Right lobe of liver (tissue), 6 donors: ENCODE results near the gene WASF3. TPM values are rescaled to one million over a fixed set of nuclear protein-coding genes. Genes with fewer than 3 reads are reported as not detected.
A peak's percentile ranks its signal among the peaks of the same experiment; 100 is the strongest.

Experiments used
- ATAC-seq, 4 donors: fragments of 200-7000 bp; cut with Tn5 transposase; one replicate each; pipeline ENCODE4 v1.9.1; 2020; ENCODE audit warnings: mild to moderate bottlenecking in 4 of 4, moderate library complexity in 4 of 4
- DNase-seq, 3 donors: peaks; one replicate each; pipeline ENCODE4 v3.0.0-alpha.2; 2020
- H3K27ac ChIP-seq, 3 donors: fragments of 200-600 bp; one replicate each; pipeline ENCODE4 v1.8.0; 2022
- H3K27me3 ChIP-seq, 2 donors: fragments of 200-600 bp; one replicate each; pipeline ENCODE4 v1.8.0; 2022
- H3K36me3 ChIP-seq, 4 donors: fragments of 200-600 bp; sonication (generic) in 1 of 4; one replicate each; pipeline versions ENCODE4 v1.5.1 to v1.8.0; 2017 to 2022; ENCODE audit warnings: control low read depth in 1 of 4
- H3K4me1 ChIP-seq, 4 donors: fragments of 200-600 bp; sonication (generic) in 1 of 4; one replicate each; pipeline versions ENCODE4 v1.5.1 to v1.8.0; 2017 to 2022; ENCODE audit warnings: control low read depth in 1 of 4
- H3K4me3 ChIP-seq, 3 donors: fragments of 200-600 bp; one replicate each; pipeline ENCODE4 v1.8.0; 2022
- H3K9me3 ChIP-seq, 4 donors: fragments of 200-600 bp; sonication (generic) in 1 of 4; one replicate each; pipeline versions ENCODE4 v1.5.1 to v1.8.0; 2017 to 2022; ENCODE audit warnings: control low read depth in 1 of 4
- POLR2A ChIP-seq: fragments of 450-650 bp; IDR thresholded peaks from one replicate; pipeline ENCODE4 v1.6.1; 2017; ENCODE audit warnings: antibody characterized with exemption, mild to moderate bottlenecking
- WGBS: methylation state at CpG from one replicate; pipeline ENCODE4 v1.1.6; 2018; ENCODE audit warnings: low coverage, low lambda C conversion rate; ENCODE audit not compliant: insufficient coverage; ENCODE audit errors: missing lambda C conversion rate; 5-methylcytosine and 5-hydroxymethylcytosine counted together
- intact Hi-C, 2 donors: fragments of 100-400 bp; cut with DNase I; formaldehyde crosslinking; loops; one replicate each; pipeline versions ENCODE4 v1.11.2 to v1.14.1; 2022
- total RNA-seq, 6 experiments: library from RNA; depleted of rRNA in 2 of 6; stranded (reverse); fragments of >200 nt in 2 of 6; fragmentation: NEBNext Ultra II Directional in 3 of 6; extraction: Animal tissue kit (Norgen Biotek cat#: 25700) in 3 of 6; gene quantifications; one replicate each; pipeline versions ENCODE4 v1.1.0 to v1.2.4, GENCODE V29; 2016 to 2023
- TF ChIP-seq, protein P1 (sequence below), 4 donors: fragments of 200-600 bp in 3 of 4; fragments of 450-650 bp in 1 of 4; IDR thresholded peaks; one replicate each; pipeline versions ENCODE4 v1.5.1 to v1.8.0; 2016 to 2022; ENCODE audit warnings: antibody characterized with exemption in 4 of 4, mild to moderate bottlenecking in 2 of 4
- donor health status: DM: no; HTN: yes; CAD: no.
- donor health status: DM: no; HTN: no; CAD: no.
- donor health status: DM: no; HTN: no; CAD: no.
- donor health status: DM: no; HTN: yes; CAD: no.
- donor health status: DM: no; HTN: yes; CAD: no.

WASF3 gene
- total RNA-seq, 6 experiments from 2014 or later: 5.8 to 14.5 (median 8.3) TPM

- no peaks in the 10 kb centered on the region for H3K9me3 ChIP-seq
- no peaks in the 10 kb centered on the region for H3K27me3 ChIP-seq
- no peak overlapping the region for H3K4me3 ChIP-seq
- whole genome bisulfite sequencing: 44% methylated on average over 1 of the region's 5 CpGs
- no peaks in the 10 kb centered on the region for H3K36me3 ChIP-seq
- intact Hi-C loops: no loop called here
- H3K4me1 ChIP-seq: peaks cover 0 to 21% (median 8%) of the 10 kb centered on the region in 4 donors
- no peak overlapping the region for H3K27ac ChIP-seq
- ATAC-seq: no peak
- TF ChIP-seq, protein P1, sequence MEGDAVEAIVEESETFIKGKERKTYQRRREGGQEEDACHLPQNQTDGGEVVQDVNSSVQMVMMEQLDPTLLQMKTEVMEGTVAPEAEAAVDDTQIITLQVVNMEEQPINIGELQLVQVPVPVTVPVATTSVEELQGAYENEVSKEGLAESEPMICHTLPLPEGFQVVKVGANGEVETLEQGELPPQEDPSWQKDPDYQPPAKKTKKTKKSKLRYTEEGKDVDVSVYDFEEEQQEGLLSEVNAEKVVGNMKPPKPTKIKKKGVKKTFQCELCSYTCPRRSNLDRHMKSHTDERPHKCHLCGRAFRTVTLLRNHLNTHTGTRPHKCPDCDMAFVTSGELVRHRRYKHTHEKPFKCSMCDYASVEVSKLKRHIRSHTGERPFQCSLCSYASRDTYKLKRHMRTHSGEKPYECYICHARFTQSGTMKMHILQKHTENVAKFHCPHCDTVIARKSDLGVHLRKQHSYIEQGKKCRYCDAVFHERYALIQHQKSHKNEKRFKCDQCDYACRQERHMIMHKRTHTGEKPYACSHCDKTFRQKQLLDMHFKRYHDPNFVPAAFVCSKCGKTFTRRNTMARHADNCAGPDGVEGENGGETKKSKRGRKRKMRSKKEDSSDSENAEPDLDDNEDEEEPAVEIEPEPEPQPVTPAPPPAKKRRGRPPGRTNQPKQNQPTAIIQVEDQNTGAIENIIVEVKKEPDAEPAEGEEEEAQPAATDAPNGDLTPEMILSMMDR (IDR thresholded peaks at IDR 0.05): no peak
- TF ChIP-seq POLR2A: no peak
- no peak for DNase-seq
Observed at GRCh38 chr13:26541041-26541440, 16.4 kb upstream of the WASF3 start.

- no peak overlapping the region for H3K4me3 ChIP-seq
- intact Hi-C loops: no loop called here
- ATAC-seq: no peak
- H3K36me3 ChIP-seq: no peaks in the 10 kb centered on the region
- H3K9me3 ChIP-seq: no peaks in the 10 kb centered on the region
- peaks cover 0 to 21% (median 8%) of the 10 kb centered on the region in 4 donors for H3K4me1 ChIP-seq
- 70% methylated on average over 5 of the region's 6 CpGs for WGBS
- no peak overlapping the region for H3K27ac ChIP-seq
- DNase-seq: no peak
- TF ChIP-seq, protein P1 (IDR thresholded peaks at IDR 0.05): no peak
- H3K27me3 ChIP-seq: no peaks in the 10 kb centered on the region
Observed at GRCh38 chr13:26541678-26542568, 15.6 kb upstream of the WASF3 start.

- H3K27ac ChIP-seq: no peak overlapping the region
- H3K36me3 ChIP-seq: no peaks in the 10 kb centered on the region
- intact Hi-C loops: no loop called here
- no peaks in the 10 kb centered on the region for H3K27me3 ChIP-seq
- no peak overlapping the region for H3K4me3 ChIP-seq
- DNase-seq (no peak), ATAC-seq (peak in 3 of 4 donors; percentile 41 to 65 (median 41))
- 38% methylated on average over 7 of the region's 8 CpGs for WGBS
- H3K9me3 ChIP-seq: no peaks in the 10 kb centered on the region
- TF ChIP-seq, protein P1 (IDR thresholded peaks at IDR 0.05): no peak
- TF ChIP-seq POLR2A: no peak
- H3K4me1 ChIP-seq: peaks cover 0 to 3% (median under 1%) of the 10 kb centered on the region in 4 donors
Observed at GRCh38 chr13:26544707-26545106, 12.8 kb upstream of the WASF3 start.

- DNase-seq: no peak
- H3K27me3 ChIP-seq: no peaks in the 10 kb centered on the region
- intact Hi-C loops: no loop called here
- no peak for ATAC-seq
- H3K27ac ChIP-seq: no peak overlapping the region
- H3K4me1 ChIP-seq: no peaks in the 10 kb centered on the region
- TF ChIP-seq, protein P1 (IDR thresholded peaks at IDR 0.05): no peak
- TF ChIP-seq POLR2A: no peak
- WGBS: 61% methylated on average over 5 of the region's 5 CpGs
- H3K4me3 ChIP-seq: no peak overlapping the region
- H3K9me3 ChIP-seq: no peaks in the 10 kb centered on the region
- H3K36me3 ChIP-seq: no peaks in the 10 kb centered on the region
Observed at GRCh38 chr13:26548205-26548765, 9.2 kb upstream of the WASF3 start.
